ENCODE measurements around the gene BTBD9.

Gene BTBD9

DNA sequence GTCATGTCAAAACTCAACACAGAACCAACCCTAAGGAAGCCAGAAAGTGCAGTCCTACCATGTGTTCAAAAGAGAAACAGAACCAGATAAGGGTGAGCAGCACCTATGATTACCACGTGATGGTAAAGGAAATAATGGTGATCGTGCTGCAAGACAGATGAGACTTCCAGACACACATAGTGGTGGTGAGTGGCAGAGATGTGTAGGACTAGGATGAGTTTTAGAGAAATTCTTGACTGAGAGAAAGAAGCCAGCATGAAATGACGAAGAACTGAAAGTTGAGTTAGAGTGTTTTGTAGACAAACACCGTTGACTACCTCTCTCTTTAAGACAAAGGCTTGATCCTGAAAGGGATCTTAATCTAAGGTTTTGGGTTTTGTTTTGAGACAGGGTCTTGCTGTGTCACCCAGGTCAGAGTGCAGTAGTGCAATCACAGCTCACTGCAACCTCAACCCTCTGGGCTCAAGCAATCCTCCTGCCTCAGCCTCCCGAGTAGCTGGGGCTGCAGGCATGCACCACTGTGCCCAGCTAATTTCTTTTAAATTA, 10.6 kb upstream of the BTBD9 start:
- TF ChIP-seq, protein P1, sequence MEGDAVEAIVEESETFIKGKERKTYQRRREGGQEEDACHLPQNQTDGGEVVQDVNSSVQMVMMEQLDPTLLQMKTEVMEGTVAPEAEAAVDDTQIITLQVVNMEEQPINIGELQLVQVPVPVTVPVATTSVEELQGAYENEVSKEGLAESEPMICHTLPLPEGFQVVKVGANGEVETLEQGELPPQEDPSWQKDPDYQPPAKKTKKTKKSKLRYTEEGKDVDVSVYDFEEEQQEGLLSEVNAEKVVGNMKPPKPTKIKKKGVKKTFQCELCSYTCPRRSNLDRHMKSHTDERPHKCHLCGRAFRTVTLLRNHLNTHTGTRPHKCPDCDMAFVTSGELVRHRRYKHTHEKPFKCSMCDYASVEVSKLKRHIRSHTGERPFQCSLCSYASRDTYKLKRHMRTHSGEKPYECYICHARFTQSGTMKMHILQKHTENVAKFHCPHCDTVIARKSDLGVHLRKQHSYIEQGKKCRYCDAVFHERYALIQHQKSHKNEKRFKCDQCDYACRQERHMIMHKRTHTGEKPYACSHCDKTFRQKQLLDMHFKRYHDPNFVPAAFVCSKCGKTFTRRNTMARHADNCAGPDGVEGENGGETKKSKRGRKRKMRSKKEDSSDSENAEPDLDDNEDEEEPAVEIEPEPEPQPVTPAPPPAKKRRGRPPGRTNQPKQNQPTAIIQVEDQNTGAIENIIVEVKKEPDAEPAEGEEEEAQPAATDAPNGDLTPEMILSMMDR (IDR thresholded peaks at IDR 0.05; ENCODE audit: low read depth, low read length, missing control alignments), result no peak
- no peak for DNase-seq (ENCODE audit: low read depth)
- in situ Hi-C loops (cut with HindIII; ENCODE audit: low sequenced_read_pairs), result no loop called here
- no peak overlapping the region for H3K4me3 ChIP-seq (ENCODE audit: low read depth, low read length)

DNA sequence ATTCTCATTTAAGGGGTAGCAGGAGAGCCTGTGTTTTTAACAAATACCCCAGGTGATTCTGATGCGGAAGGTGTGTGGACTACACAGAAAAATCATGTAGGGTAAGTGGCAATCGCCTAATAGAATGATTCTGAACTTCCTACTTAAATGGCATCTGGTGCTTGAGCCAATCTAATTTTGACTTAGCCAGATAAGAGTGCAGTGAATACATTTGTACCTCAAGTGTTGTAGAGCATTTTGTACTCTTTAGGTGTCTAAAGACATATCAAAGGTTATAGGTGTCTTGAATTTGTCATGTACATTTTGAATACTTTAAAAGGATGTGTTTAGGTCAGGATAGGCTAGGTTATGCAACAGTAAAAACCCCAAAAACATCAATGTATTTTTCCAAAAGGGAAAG, 10.0 kb upstream of the BTBD9 start:
- TF ChIP-seq, protein P1 (IDR thresholded peaks at IDR 0.05; ENCODE audit: low read depth, low read length, missing control alignments), result no peak
- no peak overlapping the region for H3K4me3 ChIP-seq (ENCODE audit: low read depth, low read length)
- no peak for DNase-seq (ENCODE audit: low read depth)
- in situ Hi-C loops (cut with HindIII; ENCODE audit: low sequenced_read_pairs), result no loop called here

DNA sequence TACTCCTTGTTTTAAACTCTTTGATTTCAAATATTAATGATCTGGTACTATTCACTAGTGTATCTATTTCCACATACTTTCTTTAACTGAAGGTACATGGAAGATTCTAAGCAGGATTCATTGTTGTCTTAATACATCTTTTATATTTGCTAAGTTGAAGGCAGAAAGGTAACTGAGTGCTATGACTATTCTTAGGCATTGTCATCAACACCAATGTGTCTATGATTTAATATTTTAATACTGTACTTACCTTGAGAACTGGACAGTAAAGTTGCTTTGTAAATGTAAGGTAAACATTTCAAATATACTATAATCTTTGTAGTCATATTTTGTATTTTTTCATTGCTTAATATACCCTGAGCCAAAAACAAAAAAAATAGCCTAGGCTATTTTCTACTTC, 8.9 kb upstream of the BTBD9 start:
- in situ Hi-C loops (cut with HindIII; ENCODE audit: low sequenced_read_pairs), result no loop called here
- TF ChIP-seq, protein P1 (IDR thresholded peaks at IDR 0.05; ENCODE audit: low read depth, low read length, missing control alignments), result no peak

DNA sequence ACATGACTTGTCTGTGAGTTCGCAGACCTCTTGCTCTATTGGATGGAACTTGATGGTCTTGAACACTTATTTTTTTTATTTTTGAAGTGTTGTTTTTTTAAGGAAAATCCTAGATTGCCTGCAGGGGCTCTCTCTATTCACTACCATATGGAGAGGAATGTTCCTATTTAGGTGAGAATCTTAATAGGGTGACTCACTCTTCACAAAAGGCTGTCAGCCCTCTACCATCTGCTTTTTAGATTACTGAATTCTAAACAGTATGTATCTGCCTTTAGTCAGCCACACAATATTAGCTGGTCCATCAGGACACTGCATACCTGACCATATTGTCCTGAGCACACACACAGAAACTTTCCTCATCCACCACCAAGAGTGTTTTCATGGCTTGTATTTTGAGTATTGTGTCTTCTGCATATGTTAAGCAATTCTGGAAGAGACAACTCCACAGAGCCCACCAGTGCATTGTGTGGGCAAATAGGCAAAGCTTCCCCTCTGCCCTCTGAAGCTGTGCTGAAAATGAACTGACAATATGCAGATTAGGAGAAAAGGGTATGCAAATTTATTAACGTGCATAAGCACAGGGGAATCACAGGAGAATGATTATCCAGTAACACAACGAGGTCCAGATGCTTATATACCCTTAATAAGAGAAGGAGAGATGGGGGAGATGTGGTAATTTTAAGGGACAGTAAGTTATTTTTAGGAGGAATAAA, 6.6 kb upstream of the BTBD9 start:
- H3K4me3 ChIP-seq (ENCODE audit: low read depth, low read length), result no peak overlapping the region
- DNase-seq (ENCODE audit: low read depth), result peak; percentile 15
- TF ChIP-seq, protein P1 (IDR thresholded peaks at IDR 0.05; ENCODE audit: low read depth, low read length, missing control alignments), result no peak
- in situ Hi-C loops (cut with HindIII; ENCODE audit: low sequenced_read_pairs), result no loop called here

More for the DNA sequence above, 8.9 kb upstream of the BTBD9 start:
- DNase-seq (ENCODE audit: low read depth), result no peak
- H3K4me3 ChIP-seq (ENCODE audit: low read depth, low read length), result no peak overlapping the region

DNA sequence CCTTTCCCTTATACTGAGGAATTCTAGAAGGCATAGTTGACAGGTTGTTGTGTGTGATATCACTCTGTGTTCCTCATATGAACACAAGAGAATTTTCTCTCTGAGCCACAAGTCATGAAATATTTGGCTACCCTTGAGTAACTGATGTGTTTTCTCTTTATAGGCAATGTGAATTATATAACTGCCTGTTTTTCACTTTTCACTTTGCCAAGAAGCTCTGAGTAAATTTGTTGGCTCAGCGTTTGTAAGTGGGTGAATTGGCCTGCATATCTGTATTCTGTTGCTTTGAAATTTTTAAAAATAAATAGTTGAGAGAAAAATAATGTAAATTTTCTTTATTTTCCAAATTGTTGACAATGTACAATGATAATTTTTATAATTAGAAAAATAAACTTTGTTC, 5.2 kb upstream of the BTBD9 start:
- no peak for DNase-seq (ENCODE audit: low read depth)
- in situ Hi-C loops (cut with HindIII; ENCODE audit: low sequenced_read_pairs), result no loop called here
- TF ChIP-seq, protein P1 (IDR thresholded peaks at IDR 0.05; ENCODE audit: low read depth, low read length, missing control alignments), result no peak
- no peak overlapping the region for H3K4me3 ChIP-seq (ENCODE audit: low read depth, low read length)

DNA sequence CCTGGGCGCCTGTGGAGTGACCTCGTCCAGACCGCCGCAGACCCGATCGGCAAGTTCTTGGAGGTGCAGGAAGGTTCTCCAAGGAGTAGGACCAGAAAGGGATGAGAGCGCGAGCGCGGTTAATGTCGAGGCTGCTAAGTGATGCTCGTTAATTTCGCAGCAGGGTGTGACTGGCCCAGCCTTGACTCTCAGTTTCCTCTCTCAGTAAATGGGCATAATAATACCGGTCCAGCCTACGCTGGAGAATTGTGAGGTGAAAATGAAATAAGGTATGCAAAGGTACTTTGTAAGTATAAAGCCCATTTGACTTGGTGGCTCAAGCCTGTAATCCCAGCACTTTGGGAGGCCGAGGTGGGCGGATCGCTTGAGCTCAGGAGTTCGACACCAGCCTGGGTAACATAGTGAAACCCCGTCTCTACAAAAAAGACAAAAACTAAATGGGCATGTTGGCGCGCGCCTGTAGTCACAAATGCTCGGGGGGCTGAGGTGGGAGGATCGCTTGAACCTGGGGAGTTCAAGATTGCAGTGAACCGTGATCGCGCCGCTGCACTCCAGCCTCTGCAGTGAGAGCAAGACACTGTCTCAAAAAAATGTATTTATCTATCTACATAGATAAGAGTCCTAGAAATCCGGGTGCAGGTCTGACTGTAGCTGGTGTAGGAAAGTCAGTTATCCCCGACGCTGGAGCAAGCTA, 634 bp upstream of the BTBD9 start:
- no peak for DNase-seq (ENCODE audit: low read depth)
- TF ChIP-seq, protein P1 (IDR thresholded peaks at IDR 0.05; ENCODE audit: low read depth, low read length, missing control alignments), result no peak
- H3K4me3 ChIP-seq (ENCODE audit: low read depth, low read length), result peak overlapping the region; percentile 63
- in situ Hi-C loops (cut with HindIII; ENCODE audit: low sequenced_read_pairs), result no loop called here
